Endothelial cell of umbilical vein (primary cell): Measurements from ENCODE around the gene SPACA7.

Source experiments
- EZH2 ChIP-seq: IDR thresholded peaks from 2 replicates; pipeline ENCODE4 v1.6.1; 2012; ENCODE audit warnings: borderline replicate concordance, low read depth, mild to moderate bottlenecking, moderate library complexity, low read length, inconsistent platforms; ENCODE audit not compliant: severe bottlenecking
- FOS ChIP-seq: IDR thresholded peaks from 2 replicates; pipeline ENCODE4 v1.6.1; 2011; ENCODE audit warnings: mild to moderate bottlenecking, low read length, moderate library complexity, borderline replicate concordance; ENCODE audit not compliant: insufficient read depth
- JUN ChIP-seq: IDR thresholded peaks from 2 replicates; pipeline ENCODE4 v1.6.1; 2011; ENCODE audit warnings: borderline replicate concordance, low read depth; ENCODE audit not compliant: insufficient read length, insufficient read depth
- MAX ChIP-seq: IDR thresholded peaks from 2 replicates; pipeline ENCODE4 v1.6.1; 2011; ENCODE audit not compliant: insufficient read depth, insufficient read length
- MYC ChIP-seq: IDR thresholded peaks from one replicate; pipeline ENCODE4 v1.6.1; 2011; ENCODE audit warnings: mild to moderate bottlenecking, low read depth, low read length
- POLR2A ChIP-seq: IDR thresholded peaks from 2 replicates; pipeline ENCODE4 v1.6.1; 2012; ENCODE audit warnings: low read depth, mild to moderate bottlenecking, control low read depth, low read length
- POLR2AphosphoS5 ChIP-seq: IDR thresholded peaks from 2 replicates; pipeline ENCODE4 v1.6.1; 2012; ENCODE audit warnings: low read depth, mild to moderate bottlenecking, control low read depth, low read length, moderate library complexity; ENCODE audit not compliant: insufficient read depth
- TF ChIP-seq, protein P1 (sequence below), 2 donors: IDR thresholded peaks; 1 replicate in 1 of 2; 2 replicates in 1 of 2; pipeline ENCODE4 v1.5.1; 2011; ENCODE audit warnings: low read length in 2 of 2, mild to moderate bottlenecking in 2 of 2, moderate library complexity in 2 of 2, control low read depth in 1 of 2, inconsistent platforms in 1 of 2, low read depth in 1 of 2; ENCODE audit not compliant: insufficient read depth in 1 of 2; ENCODE audit errors: extremely low read depth in 1 of 2

- TF ChIP-seq, protein P1, sequence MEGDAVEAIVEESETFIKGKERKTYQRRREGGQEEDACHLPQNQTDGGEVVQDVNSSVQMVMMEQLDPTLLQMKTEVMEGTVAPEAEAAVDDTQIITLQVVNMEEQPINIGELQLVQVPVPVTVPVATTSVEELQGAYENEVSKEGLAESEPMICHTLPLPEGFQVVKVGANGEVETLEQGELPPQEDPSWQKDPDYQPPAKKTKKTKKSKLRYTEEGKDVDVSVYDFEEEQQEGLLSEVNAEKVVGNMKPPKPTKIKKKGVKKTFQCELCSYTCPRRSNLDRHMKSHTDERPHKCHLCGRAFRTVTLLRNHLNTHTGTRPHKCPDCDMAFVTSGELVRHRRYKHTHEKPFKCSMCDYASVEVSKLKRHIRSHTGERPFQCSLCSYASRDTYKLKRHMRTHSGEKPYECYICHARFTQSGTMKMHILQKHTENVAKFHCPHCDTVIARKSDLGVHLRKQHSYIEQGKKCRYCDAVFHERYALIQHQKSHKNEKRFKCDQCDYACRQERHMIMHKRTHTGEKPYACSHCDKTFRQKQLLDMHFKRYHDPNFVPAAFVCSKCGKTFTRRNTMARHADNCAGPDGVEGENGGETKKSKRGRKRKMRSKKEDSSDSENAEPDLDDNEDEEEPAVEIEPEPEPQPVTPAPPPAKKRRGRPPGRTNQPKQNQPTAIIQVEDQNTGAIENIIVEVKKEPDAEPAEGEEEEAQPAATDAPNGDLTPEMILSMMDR (IDR thresholded peaks at IDR 0.05; ENCODE audit: extremely low read depth in 1 of 2, insufficient read depth in 1 of 2, low read depth in 1 of 2, low read length in 2 of 2) = no peak
- no peak for TF ChIP-seq MYC
- TF ChIP-seq EZH2 = no peak
- no peak for TF ChIP-seq POLR2A
- no peak for TF ChIP-seq POLR2AphosphoS5
- no peak for TF ChIP-seq MAX
- TF ChIP-seq FOS = no peak
- TF ChIP-seq JUN = no peak
These were observed 30.4 kb upstream of the SPACA7 start for GRCh38 chr13:112345826-112346172.
